Activated CD4-positive, alpha-beta memory T cell treated with anti-CD3 and anti-CD28 coated beads for 36 hours (primary cell): ENCODE measurements around the gene HYI. TPM values are rescaled to one million over a fixed set of nuclear protein-coding genes. Genes with fewer than 3 reads are reported as not detected.

Experiments
- microRNA-seq: library from miRNA; unstranded; fragments of <30 nt; microRNA quantifications from one replicate; pipeline ENCODE4 v1.2.0, GENCODE V29; 2022; ENCODE audit warnings: borderline number of aligned reads, borderline microRNAs expressed, borderline replicate concordance
- total RNA-seq, 2 experiments: library from RNA; stranded (reverse); gene quantifications; one replicate each; pipeline ENCODE4 v1.2.3, GENCODE V29; 2021

Gene HYI
- total RNA-seq, 2 experiments from 2014 or later, result 11.9 to 13.9 TPM

Small RNAs within 50 kb of the gene (microRNA-seq; reads per million reads assigned to microRNA genes)
- gene MIR6735, result 1.6 reads per million

Other genes with a start within 250 kb of the HYI start
- under 1 TPM in 1 of 2 experiments, not detected in 1; 0.12 TPM for gene TMEM125, start 183.9 kb downstream of the HYI start, total RNA-seq
- gene C1orf210, start 168.3 kb downstream of the HYI start, total RNA-seq, result not detected
- gene TIE1, start 152.9 kb downstream of the HYI start, total RNA-seq, result not detected
- not detected for gene MPL, start 116.1 kb downstream of the HYI start, total RNA-seq
- 100 to 1,000 TPM; 152 to 155 TPM for gene CDC20, start 95.0 kb downstream of the HYI start, total RNA-seq
- 10 to 100 TPM; 63.4 to 64.7 TPM for gene ELOVL1, start 85.9 kb downstream of the HYI start, total RNA-seq
- 10 to 100 TPM; 38.9 to 39.4 TPM for gene MED8, start 64.1 kb downstream of the HYI start, total RNA-seq
- 10 to 100 TPM; 27.3 to 37.6 TPM for gene SZT2, start 64.0 kb downstream of the HYI start, total RNA-seq
- 1 to 10 TPM; 2.4 to 2.8 TPM for gene PTPRF, start 77.0 kb upstream of the HYI start, total RNA-seq
- 10 to 100 TPM; 31.9 to 32.4 TPM for gene KDM4A, start 196.2 kb upstream of the HYI start, total RNA-seq